Endodermal cell (in vitro differentiated cells): ENCODE data around the gene PRKAR1A. TPM values are rescaled to one million over a fixed set of nuclear protein-coding genes. Genes with fewer than 3 reads are reported as not detected.

Experiments used
- DNase-seq: peaks from one replicate; pipeline ENCODE4 v3.0.0-alpha.2; 2017
- H3K27ac ChIP-seq: 2 replicates; pipeline ENCODE4 v1.5.1; 2013; ENCODE audit warnings: mild to moderate bottlenecking, low read depth, low read length, moderate library complexity
- H3K27me3 ChIP-seq: 2 replicates; pipeline ENCODE4 v1.6.1; 2013; ENCODE audit warnings: mild to moderate bottlenecking, low read length, moderate library complexity; ENCODE audit not compliant: insufficient read depth, control insufficient read depth, poor library complexity, severe bottlenecking
- H3K36me3 ChIP-seq: 2 replicates; pipeline ENCODE4 v1.7.0; 2013; ENCODE audit warnings: mild to moderate bottlenecking, low read length, moderate library complexity; ENCODE audit not compliant: control insufficient read depth, insufficient read depth
- H3K4me1 ChIP-seq: one replicate; pipeline ENCODE4 v1.7.0; 2013; ENCODE audit warnings: low read length; ENCODE audit not compliant: control insufficient read depth, insufficient read depth
- H3K4me3 ChIP-seq: 2 replicates; pipeline ENCODE4 v1.5.1; 2013; ENCODE audit warnings: mild to moderate bottlenecking, low read length, moderate library complexity
- H3K9ac ChIP-seq: 2 replicates; pipeline ENCODE4 v1.6.1; 2013; ENCODE audit warnings: mild to moderate bottlenecking, low read length, moderate library complexity; ENCODE audit not compliant: poor library complexity, severe bottlenecking; ENCODE audit errors: extremely low read depth
- H3K9me3 ChIP-seq: 2 replicates; pipeline ENCODE4 v1.6.1; 2013; ENCODE audit warnings: mild to moderate bottlenecking, low read length, moderate library complexity; ENCODE audit not compliant: control insufficient read depth
- H3K27ac Mint-ChIP-seq: 2 replicates; pipeline ENCODE4 v1.8.0; 2020; ENCODE audit warnings: mixed read lengths
- H3K27me3 Mint-ChIP-seq: 2 replicates; pipeline ENCODE4 v1.8.0; 2021; ENCODE audit warnings: mild to moderate bottlenecking, mixed read lengths; ENCODE audit not compliant: insufficient read depth
- H3K36me3 Mint-ChIP-seq: 2 replicates; pipeline ENCODE4 v1.8.0; 2020; ENCODE audit warnings: low read depth, mixed read lengths
- H3K4me1 Mint-ChIP-seq: 2 replicates; pipeline ENCODE4 v1.8.0; 2020; ENCODE audit warnings: mixed read lengths
- H3K4me3 Mint-ChIP-seq: 2 replicates; pipeline ENCODE4 v1.8.0; 2020; ENCODE audit warnings: mild to moderate bottlenecking, moderate library complexity, mixed read lengths
- H3K9me3 Mint-ChIP-seq: 2 replicates; pipeline ENCODE4 v1.8.0; 2020; ENCODE audit warnings: mild to moderate bottlenecking, mixed read lengths
- CTCF ChIP-seq: fragments of 200-600 bp; sonication (generic); conservative IDR thresholded peaks from 2 replicates; pipeline ENCODE4 v1.5.0; 2021; ENCODE audit warnings: antibody characterized with exemption, mild to moderate bottlenecking
- WGBS, 2 experiments: methylation state at CpG; one replicate each; pipeline versions ENCODE4 v1.1.5 to v1.1.7; 2013; ENCODE audit warnings: missing lambda C conversion rate in 2 of 2, mixed read lengths in 1 of 2; ENCODE audit not compliant: insufficient coverage in 1 of 2, insufficient read length in 1 of 2; 5-methylcytosine and 5-hydroxymethylcytosine counted together
- total RNA-seq, 2 donors: library from RNA; stranded (reverse); fragmentation: NEBNext Ultra II Directional in 1 of 2; extraction: Animal tissue kit (Norgen Biotek cat#: 25700) in 1 of 2; gene quantifications; 2 replicates in 1 of 2; 3 replicates in 1 of 2; pipeline ENCODE4 v1.2.1, GENCODE V29; 2021

PRKAR1A gene
- total RNA-seq, 2 donors from 2014 or later: 194 to 227 TPM

- H3K9me3 Mint-ChIP-seq: no peaks in the 10 kb centered on the region
- peaks cover 73% of the 10 kb centered on the region for H3K36me3 Mint-ChIP-seq
- no peaks in the 10 kb centered on the region for H3K27me3 ChIP-seq
- no peak overlapping the region for H3K9ac ChIP-seq
- DNase-seq: peak; percentile 79
- no peak overlapping the region for H3K4me3 ChIP-seq
- H3K4me3 Mint-ChIP-seq: no peak overlapping the region
- H3K36me3 ChIP-seq: peaks cover 82% of the 10 kb centered on the region
- peak; percentile 61 for TF ChIP-seq CTCF
- WGBS, 2 experiments: 90 to 91% methylated on average over 15 to 20 of the region's 20 CpGs
- H3K27ac ChIP-seq: no peak overlapping the region
- H3K4me1 ChIP-seq: no peaks in the 10 kb centered on the region
- no peaks in the 10 kb centered on the region for H3K27me3 Mint-ChIP-seq
- no peaks in the 10 kb centered on the region for H3K4me1 Mint-ChIP-seq
- no peaks in the 10 kb centered on the region for H3K9me3 ChIP-seq
- H3K27ac Mint-ChIP-seq: no peak overlapping the region
Measured at GRCh38 chr17:68539548-68540467, 27.6 kb downstream of the PRKAR1A start.

DNA sequence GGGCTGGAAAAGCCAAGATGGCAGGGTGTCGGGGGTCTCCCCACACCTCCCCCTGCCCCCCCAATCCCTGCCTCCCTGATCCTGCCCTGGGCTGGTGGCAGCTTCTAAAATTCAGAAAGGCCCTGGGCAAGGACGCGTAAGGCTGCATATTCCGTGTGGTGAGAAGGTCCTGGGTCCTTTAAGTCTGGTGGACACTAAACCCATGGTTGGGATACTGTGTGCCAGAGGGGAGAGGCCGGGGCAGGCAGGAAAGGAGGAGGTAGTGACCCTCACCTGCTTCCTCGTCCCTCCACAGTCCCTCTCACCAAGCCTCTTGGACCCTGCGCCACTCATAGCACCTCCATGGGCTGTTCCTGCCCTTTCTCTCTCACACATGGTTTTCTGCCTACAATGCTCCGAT is 28.8 kb downstream of the PRKAR1A start:
- Histone ChIP-seq H3K4me3 (no peak overlapping the region), H3K27me3 (no peaks in the 10 kb centered on the region), H3K4me1 (no peaks in the 10 kb centered on the region), H3K9me3 (no peaks in the 10 kb centered on the region), H3K9ac (no peak overlapping the region), H3K36me3 (peaks cover 77% of the 10 kb centered on the region), H3K27ac (no peak overlapping the region)
- Mint-ChIP-seq H3K27ac (no peak overlapping the region), H3K27me3 (no peaks in the 10 kb centered on the region), H3K4me3 (no peak overlapping the region), H3K36me3 (peaks cover 66% of the 10 kb centered on the region), H3K9me3 (no peaks in the 10 kb centered on the region), H3K4me1 (no peaks in the 10 kb centered on the region)
- WGBS, 2 experiments: 94 to 97% methylated on average over 2 to 8 of the region's 8 CpGs
- DNase-seq: no peak
- no peak for TF ChIP-seq CTCF

DNA sequence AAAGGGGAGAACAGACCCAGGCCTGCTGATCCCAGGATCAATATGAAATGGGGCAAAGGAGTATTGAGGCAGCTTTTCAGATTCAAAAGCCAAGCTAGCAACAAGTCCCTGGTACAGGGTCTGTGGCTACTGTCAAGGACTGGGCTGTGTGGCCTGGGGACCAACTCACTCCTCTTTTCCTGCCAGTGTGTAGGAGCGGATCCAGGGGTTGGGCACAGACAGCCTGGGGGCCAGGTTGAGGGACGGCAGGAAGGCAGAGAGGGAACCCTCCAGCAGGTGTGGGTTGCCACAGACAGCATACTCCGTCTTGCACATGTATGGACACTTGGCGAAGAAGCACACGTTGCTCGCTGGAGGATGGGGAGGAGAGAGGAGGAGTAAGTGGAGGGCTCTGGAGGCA is 29.6 kb downstream of the PRKAR1A start:
- H3K4me3 Mint-ChIP-seq: no peak overlapping the region
- H3K27ac Mint-ChIP-seq: no peak overlapping the region
- Histone ChIP-seq H3K4me1 (no peaks in the 10 kb centered on the region), H3K27me3 (no peaks in the 10 kb centered on the region), H3K27ac (no peak overlapping the region), H3K36me3 (peaks cover 69% of the 10 kb centered on the region), H3K9ac (no peak overlapping the region), H3K9me3 (no peaks in the 10 kb centered on the region), H3K4me3 (no peak overlapping the region)
- H3K36me3 Mint-ChIP-seq: peaks cover 67% of the 10 kb centered on the region
- no peak for TF ChIP-seq CTCF
- H3K4me1 Mint-ChIP-seq: no peaks in the 10 kb centered on the region
- WGBS, 2 experiments: 90 to 92% methylated on average over 5 to 6 of the region's 6 CpGs
- H3K27me3 Mint-ChIP-seq: no peaks in the 10 kb centered on the region
- no peak for DNase-seq
- H3K9me3 Mint-ChIP-seq: peaks cover 2% of the 10 kb centered on the region
